ENCODE measurements around the gene RAPGEF2.
A peak's percentile ranks its signal among the peaks of the same experiment; 100 is the strongest.

The RAPGEF2 gene

DNA sequence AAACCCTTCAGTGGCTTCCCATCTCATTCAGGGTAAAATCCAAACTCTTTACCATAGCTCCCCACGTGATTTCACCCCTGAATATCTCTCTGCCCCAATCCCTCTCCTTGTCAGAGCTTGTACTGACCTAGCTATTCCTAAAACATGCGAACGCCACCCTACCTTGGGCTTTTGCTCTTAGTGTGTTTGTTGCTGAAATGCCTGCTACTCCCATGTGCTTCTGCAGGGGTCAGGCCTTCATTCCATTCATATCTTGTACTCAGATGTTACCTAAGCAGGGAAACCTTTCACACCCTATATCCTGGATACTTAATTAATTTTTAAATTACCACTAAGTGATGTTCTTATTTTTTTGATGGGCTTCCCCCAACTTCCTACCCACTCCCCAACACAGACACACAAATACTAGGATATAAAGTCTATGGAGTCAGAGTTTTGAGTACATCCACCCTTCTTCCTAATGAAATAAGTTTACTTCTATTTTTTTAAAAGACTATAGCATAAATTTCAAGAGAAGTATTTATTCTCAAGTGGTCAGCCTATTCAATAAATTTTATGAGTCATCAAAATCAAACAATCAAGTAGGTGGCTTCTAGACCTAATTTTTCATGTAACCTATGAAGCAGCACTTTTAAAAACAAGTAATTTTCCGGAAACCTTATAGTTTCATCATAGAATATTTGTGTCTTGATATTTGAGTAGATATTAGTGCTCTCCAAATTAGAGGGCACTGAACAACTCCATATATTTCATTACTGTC, 189.4 kb downstream of the RAPGEF2 start:
- H3K4me3 ChIP-seq (ENCODE audit: low read depth, low read length), result no peak overlapping the region
- peak; percentile 40 for DNase-seq (ENCODE audit: low read depth)
- TF ChIP-seq, protein P1, sequence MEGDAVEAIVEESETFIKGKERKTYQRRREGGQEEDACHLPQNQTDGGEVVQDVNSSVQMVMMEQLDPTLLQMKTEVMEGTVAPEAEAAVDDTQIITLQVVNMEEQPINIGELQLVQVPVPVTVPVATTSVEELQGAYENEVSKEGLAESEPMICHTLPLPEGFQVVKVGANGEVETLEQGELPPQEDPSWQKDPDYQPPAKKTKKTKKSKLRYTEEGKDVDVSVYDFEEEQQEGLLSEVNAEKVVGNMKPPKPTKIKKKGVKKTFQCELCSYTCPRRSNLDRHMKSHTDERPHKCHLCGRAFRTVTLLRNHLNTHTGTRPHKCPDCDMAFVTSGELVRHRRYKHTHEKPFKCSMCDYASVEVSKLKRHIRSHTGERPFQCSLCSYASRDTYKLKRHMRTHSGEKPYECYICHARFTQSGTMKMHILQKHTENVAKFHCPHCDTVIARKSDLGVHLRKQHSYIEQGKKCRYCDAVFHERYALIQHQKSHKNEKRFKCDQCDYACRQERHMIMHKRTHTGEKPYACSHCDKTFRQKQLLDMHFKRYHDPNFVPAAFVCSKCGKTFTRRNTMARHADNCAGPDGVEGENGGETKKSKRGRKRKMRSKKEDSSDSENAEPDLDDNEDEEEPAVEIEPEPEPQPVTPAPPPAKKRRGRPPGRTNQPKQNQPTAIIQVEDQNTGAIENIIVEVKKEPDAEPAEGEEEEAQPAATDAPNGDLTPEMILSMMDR (conservative IDR thresholded peaks at IDR 0.05; ENCODE audit: low read depth, low read length), result peak; percentile 21

DNA sequence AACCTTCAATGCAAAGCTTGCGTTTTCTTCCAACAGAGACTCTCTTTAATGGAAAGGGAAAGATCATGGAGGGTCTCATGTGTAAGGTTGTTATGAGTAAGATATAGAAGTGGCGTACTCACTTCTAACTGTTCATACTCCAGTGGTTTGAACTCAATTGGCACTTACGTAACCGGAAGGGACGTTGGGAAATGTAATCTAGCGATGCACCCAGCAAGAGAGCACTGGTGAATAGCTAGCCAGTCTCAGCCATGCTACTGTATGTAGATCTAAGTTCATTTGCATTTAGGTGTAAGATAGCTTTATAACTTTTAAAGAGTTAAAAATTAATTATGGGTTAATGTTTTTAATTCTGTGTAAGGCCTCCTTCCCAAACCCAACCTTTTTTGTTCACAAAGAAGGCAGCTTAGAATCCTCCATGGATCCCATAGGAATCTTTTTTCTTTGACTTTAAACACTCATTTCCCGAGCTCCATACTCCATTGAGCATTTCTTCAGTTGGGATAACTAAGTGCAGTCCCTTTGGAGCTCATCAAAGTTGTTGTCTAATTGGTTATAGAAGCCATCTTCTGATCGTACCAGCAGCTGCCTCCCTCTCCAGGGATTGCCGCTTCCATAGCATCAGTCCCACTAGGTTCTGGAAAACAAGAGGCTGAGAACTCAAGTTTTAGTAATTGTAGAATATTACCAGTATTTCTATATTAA, 191.1 kb downstream of the RAPGEF2 start:
- no peak for DNase-seq (ENCODE audit: low read depth)
- TF ChIP-seq, protein P1 (conservative IDR thresholded peaks at IDR 0.05; ENCODE audit: low read depth, low read length), result no peak
- no peak overlapping the region for H3K4me3 ChIP-seq (ENCODE audit: low read depth, low read length)

DNA sequence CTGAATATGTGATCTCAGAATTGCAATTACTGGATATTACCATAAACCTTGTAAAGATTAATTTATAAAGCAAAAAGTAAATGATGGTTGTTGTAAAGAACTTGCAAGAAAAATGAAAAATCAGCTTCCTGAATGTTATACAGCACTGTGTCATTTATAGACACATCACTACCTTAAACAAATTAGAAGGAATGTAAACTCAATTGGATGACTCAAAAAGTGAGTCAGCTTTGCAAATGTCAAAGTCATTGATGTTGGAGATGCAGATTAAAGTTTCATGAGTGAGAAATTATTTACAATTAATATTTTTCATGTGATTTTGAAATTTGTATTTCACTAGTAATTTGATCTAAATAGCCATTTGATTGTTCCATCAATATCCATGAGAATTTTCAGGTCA, 193.2 kb downstream of the RAPGEF2 start:
- DNase-seq (ENCODE audit: low read depth), result peak; percentile 58
- H3K4me3 ChIP-seq (ENCODE audit: low read depth, low read length), result no peak overlapping the region
- TF ChIP-seq, protein P1 (conservative IDR thresholded peaks at IDR 0.05; ENCODE audit: low read depth, low read length), result no peak

DNA sequence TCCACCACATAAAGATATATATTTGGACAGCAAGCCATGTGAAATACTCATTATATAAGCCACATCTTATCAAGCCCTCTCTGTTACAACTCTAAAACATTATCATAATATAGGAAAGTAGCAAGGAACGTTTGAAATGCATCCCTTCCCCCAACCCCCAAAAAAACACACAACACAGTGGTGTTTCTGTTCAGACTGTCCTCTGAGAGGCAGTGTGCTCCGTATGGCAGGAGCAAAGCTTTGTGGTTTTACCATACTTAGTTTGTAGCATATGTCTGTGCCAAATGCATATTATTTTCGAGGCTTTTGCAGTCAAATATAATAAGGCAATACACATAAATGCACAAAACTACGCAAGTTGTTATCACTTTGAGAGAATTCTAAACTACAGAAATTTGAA, 194.2 kb downstream of the RAPGEF2 start:
- peak; percentile 51 for DNase-seq (ENCODE audit: low read depth)
- TF ChIP-seq, protein P1 (conservative IDR thresholded peaks at IDR 0.05; ENCODE audit: low read depth, low read length), result peak; percentile 47
- H3K4me3 ChIP-seq (ENCODE audit: low read depth, low read length), result no peak overlapping the region

DNA sequence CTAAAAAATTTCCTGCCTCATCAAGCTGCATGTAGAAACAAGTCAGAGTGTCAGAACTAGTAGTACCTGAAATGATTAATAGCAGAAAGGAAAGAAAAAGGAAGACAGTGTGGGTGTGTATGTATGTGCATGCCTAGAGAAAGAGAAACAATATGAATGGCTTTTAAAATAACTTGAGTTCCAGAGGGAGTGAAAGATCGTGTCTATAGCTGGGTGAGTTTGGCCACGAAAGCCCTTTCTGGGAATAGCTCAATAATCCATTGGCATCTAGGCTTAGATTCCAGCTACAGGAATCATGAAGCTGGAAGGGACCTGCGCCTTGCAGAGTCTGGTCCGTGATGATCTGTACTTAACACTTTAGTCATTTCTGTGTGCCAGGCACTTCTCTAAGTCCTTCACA, 195.6 kb downstream of the RAPGEF2 start:
- no peak overlapping the region for H3K4me3 ChIP-seq (ENCODE audit: low read depth, low read length)
- TF ChIP-seq, protein P1 (conservative IDR thresholded peaks at IDR 0.05; ENCODE audit: low read depth, low read length), result no peak
- DNase-seq (ENCODE audit: low read depth), result peak; percentile 27

DNA sequence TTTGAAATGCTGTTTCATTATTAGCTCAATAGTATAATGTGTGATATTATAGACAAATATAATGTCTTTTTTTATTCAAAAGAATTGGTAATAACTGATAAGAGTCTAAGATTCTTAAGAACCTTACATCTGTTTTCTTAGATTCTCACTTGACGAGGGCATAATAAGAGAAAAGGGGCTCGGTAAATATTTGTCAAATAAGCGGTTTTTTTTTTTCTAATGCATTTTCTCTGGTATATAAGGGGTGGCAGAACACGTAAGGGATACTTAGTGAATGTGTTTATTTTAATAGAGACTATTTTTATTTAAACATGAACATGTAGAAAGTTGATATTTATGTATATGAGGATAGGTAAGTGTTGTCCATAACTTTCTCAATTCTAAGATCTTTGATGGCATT, 200.6 kb downstream of the RAPGEF2 start:
- TF ChIP-seq, protein P1 (conservative IDR thresholded peaks at IDR 0.05; ENCODE audit: low read depth, low read length), result no peak
- DNase-seq (ENCODE audit: low read depth), result no peak
- no peak overlapping the region for H3K4me3 ChIP-seq (ENCODE audit: low read depth, low read length)
